ENCODE results near the gene CLN6.
"Not testable (repeated sequence)": the region's sequence is repeated elsewhere in the genome, so short reads cannot be mapped to it uniquely, and the experiment has no call there.

Gene CLN6

DNA sequence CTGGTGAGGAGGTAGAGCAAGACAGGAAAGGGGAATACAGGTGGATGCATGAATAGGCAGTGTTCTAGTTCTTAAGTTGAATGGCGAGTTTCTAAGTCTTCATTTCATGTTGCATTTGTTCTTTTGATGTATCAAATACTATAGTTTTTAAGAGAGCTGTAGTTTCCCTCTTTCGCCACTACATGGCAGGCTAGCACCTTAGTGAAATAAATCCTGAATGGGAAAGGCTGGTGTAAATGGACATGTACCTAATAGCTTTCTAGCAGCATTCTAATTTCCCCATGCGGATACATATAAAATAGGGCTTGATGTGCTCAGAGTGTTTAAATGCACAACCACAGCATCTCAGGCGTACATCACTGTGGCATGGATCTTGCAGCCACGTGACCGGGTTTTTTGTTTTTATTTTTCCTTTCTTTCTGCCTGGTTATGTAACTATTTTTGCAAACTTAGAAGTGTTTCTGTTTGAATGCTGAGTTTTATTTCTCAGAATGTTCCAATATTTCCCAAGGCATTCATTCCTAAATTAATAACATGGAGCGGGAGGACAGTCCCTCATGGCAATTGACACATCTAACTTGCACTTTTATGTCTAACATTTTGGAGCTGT lies 23.5 kb upstream of the CLN6 start:
- DNase-seq: peak; percentile 77 to 90 (median 87)

DNA sequence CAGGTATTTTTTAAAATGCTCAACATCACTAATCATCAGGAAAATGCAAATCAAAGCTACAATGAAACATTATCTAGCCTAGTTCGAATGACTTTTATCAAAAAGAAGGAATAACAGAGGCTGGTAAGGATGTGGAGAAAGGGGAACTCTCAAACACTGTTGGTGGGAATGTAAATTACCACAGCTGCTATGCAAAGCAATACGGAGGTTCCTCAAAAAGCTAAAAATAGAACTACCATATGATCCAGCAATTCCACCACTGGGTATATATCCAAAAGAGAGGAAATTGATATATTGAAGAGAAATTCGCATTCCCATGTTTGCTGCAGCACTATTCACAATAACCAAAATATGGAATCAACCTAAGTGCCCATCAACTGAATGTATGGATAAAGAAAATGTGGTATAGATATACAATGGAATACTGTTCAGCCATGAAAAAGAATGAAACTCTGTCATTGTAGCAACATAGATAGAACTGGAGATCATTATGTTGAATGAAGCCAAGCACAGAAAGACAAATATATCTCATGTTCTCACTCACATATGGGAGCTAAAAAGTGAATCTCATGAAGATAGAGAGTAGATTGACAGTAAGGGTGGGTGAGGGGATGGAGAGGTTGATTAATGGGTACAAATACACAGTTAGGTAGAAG lies 19.7 kb upstream of the CLN6 start:
- DNase-seq: peak; percentile 67 to 87 (median 79)

DNA sequence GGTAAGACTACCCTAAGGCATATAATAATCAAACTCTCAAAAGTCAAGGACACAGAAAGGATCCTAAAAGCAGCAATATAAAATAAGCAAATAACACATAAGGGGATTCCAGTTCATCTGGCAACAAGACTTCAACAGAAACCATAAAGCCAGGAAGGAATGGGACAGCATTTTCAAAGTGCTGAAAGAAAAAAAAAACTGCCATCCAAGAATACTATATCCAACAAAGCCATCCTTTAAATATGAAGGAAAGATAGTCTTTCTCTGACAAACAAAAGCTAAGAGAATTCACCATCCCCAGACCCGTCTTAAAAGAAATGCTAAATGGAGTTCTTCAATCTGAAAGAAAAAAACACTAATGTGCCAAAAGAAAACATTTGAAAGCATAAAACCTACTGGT lies 14.7 kb upstream of the CLN6 start:
- DNase-seq: no peak

DNA sequence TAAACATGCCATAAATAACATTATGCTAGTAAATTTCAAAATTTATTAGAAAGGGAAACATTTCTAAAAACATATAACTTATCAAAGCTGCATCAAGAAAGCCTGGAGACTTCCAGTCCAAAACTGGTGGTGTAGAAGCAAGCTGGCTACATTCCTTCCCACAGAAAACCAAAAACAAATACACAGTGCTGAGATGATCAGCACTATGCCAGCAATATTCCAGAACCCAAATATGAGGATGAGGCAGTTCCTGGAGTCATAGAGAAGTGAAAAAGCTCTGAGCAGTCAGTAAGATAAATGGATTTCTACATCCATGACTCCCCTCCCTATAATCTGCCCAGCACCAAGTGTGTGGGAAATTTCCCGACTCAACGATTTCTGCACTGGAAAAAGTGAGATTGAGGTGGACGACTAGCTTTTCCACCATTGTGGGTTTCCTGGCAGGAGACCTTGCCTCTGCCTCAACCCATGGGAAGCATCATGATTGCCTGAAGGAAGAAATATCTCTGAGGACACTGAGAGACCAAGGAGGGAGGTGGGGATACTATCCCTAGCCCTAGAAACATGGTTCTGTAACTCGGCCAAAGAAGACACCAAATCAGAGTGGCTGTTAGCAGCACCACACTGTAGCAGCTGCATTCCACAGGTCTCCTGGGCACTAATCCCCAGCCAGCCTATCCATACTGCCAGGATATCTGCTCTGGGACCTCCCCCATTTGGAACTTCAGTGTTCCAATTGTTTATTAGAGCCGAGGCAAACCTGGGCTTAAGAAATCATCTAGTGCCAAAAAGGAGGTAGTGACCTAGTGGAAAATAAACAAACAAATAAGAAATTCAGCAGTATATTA lies 11.8 kb upstream of the CLN6 start:
- no peak for DNase-seq

DNA sequence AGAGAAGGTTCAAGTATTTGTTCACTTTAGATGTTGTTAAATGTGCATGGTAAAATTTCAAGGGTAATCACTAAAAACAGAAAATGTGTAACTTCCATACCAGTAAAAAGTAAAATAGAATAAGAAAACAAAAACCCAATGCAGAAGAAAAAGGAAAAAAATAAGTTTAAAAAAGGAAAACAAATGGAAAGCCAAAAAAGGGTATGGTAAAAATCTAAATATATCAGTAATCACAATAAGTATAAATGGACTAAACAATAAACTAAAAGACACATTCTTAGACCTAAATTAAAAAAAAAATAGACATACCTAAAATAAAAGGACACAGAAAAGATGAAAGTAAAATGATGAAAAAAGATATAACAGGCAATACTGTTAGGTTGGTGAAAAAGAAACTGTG lies 9.5 kb upstream of the CLN6 start:
- no peak for DNase-seq

DNA sequence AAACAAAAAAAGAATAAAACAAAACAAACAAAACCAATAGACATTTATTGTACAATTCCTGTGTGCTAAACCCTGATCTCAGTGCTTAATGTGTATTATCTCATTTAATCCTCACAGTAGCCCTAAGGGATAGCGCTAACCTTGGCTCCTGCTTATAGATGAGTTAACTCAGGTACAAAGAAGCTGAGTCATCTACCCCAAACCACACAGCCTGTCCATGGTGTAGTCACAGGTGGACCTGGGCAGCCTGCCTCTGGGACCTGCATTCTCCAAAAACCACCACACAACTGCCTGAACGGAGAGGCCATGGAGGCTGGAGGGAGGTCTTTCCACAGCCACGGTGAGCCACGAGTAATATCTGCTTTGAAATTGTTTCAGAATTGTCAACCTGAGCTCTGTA lies 5.5 kb upstream of the CLN6 start:
- no peak for DNase-seq

DNA sequence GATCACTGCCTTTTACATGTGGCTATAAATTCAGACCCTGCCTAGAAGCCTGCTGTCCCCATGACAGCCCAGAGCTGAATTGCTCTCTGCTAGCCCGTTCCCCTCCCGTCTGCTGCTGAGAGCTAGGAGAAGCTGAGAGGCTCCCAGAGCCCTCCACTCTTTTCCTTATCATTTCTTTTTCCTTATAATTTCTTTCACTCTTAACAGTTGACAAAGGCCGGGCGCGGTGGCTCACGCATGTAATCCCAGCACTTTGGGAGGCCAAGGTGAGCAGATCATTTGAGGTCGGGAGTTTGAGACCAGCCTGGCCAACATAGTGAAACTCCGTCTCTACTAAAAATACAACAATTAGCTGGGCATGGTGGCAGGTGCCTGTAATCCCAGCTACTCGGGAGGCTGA lies 5.0 kb upstream of the CLN6 start:
- not testable (repeated sequence) for DNase-seq

DNA sequence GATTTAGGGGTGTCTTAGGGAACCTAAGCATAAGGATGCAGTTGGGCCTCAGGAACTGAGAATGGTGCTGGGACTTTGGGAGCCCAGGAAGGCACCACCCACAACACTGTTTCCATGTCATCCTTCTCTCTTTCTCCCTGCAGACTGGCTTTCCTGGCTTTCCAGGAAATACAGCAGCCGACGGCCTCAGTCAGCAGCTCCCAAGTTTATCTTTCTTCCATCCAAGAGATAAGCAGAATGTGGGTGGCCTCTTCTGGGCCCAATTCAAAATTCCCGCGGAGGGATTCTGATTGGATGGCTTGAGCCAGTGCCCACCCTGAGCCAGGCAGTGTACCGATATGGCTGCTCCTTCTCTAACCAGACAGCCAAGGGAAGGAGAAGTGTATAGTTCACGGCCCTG lies 4.5 kb upstream of the CLN6 start:
- DNase-seq: no peak

DNA sequence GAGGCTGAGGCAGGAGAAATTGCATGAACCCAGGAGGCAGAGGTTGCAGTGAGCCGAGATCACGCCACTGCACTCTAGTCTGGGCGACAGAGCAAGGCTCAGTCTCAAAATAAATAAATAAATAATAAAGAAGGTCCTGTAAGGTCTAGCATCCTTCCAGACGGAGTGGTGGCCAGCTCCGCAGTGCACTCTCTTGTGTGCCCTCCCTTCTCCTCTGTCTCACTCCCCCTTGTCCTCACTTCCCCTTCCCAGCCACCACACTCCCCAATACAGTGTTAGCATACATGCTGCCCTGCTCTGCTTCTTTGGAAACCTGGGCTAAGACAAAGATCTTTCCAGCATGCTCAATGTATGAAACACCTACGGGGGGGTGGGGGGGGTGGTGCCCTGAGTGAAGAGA lies 3.4 kb upstream of the CLN6 start:
- peak; percentile 36 to 77 (median 74) for DNase-seq

DNA sequence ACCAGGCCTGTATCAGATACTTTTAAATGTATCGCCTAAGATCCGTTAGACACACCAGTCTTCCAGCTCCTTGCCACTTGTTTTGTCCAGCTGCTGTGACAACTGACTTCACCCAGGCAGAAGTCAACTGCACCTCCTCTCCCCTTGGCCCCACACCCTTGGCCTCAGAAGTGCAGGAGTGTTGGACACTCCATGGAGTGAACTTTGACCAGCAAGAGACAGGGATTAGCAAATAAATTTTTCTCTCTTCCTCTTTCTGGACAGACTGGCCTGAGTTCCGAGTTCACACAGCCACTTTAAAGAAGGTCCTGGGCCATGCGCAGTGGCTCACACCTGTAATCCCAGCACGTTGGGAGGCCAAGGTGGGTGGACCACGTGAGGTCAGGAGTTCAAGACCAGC lies 2.9 kb upstream of the CLN6 start:
- DNase-seq: peak; percentile 25 to 53 (median 37)

DNA sequence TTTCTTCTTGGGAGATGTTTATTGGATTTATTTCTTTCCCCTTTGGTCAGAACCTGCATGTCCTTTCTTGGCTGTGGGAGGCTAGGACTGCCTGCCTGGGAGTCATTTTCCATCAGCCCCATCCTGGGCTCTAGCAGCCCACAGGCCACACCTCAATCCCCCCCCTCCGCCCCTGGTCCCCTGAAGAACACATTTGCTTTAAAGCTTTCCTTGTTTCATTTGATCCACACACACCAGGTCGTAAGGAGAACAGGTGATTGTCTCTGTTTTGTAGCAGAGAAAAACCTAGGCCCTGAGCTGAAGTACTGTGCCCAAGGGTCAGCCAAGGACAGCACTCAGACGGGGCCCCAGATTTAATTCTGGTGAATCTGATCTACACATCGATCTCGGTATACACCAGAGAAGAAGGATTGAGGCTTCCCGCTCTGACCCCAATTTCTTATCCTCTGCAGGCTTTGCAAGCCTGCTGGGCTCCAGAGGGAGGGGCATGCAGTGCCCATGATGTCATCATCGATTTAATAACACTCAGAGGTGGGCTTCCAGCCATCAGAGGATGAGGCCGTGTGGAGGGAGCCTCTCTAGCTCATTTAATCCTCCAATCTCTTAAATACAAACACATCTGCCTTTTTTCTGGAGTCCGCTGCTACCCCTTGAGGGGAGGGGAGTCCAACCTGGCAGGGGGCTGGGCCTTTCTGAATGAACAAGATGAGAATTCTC lies 1.7 kb upstream of the CLN6 start:
- DNase-seq: no peak

DNA sequence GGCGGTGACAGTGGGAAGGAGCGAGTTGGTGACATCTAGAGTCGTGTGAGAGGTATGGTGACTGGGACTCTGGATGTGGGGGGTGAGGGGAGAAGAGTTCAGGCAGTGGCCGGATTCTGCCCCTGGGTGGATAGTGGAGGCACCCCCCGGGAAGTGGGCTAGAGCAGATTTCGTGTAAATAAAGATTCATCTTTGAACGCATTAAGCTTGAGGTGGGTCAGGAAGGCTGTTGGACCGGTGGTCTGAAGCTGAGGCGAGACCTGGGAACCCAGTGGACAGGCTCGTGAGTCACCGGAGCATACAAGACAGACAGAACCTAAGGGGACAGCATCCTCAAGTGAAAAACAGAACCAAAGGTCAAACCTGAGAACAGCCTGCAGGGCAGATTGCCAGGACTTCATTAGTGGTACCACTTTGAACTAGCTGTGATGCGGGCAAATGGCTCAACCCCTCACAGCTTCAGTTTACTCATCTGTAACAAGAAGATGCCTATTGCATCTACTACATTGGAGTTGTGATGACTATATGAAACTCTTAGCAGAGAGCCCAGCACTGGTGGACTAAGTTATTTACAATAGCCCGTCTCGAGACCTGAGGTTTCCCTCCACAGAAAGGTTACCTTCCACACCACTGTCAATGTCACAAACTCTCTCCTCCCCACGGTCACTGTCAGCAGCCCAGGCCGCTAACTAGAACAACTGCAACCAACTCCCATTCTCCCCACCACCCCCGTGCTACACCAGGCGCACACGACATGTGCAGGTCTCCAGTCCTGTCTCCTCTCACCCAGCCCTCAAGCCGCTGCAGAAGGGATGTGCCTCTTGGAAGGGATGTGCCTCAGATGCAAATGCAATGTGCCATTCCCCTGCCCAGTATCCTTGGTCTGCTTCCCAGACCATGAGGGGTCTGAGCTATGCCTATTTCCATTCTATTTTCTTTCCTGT lies 901 bp upstream of the CLN6 start:
- peak in 1 of 3 donors; percentile 19 for DNase-seq

DNA sequence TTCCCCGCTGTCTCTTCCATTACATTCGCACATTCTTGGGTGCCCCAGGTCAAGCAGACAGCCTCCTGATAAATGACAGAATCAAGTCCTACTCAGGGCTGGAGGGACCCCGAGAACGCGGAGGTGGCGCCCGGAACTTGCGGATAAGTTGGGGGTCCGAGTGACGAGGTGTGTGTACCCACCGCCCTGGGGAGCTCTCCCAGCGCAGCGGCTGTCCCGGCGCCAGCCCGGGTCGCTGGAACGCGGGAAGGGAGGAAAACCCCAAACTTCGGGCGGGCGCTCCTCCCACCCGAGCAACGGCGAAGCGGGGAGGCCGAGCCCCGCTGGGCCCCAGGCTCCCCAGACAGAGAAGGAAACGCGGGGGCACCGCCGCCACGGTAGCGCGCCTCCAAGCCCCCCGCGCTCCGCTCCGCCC lies 550 bp downstream of the CLN6 start:
- DNase-seq: no peak

DNA sequence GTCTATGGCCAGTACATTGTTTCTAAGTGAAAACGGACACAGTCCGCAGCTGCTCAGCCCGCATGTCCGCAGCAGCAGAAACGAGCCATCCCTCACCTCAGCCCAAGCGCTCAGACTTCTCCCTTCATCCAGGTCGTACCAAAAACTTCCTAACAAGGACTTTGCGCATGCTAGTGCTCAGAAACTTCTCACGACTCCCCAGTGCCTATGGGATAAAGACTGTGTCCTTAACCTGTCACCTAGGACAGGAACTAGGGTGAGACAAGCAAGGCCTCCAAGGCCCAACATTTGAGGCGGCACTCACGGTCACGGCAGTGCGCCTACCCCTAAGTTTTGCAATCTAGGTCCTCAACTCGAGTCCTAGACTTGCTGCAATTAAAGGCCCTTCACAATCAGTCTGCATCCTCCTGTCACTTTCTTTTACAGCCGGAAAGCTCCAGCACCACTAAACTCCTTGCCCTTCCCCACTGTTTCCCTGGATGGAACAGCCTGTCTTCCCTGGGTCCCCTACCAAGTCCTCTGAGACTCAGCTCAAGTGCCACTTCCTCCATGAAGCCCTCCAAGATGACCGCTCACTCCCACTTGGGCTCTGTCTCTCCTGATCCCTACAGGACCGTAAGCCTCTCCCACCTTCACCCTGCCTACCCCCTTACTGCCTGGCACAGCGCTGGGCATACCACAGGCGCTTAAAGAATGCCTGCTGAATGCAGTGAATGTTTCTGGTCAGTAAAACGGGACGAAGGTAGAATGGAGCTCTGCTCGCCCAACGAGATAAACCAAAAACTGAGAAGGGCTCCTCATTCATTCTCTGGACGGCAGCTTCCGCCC lies 1.2 kb downstream of the CLN6 start:
- peak in 2 of 3 donors; percentile 20 to 36 for DNase-seq

DNA sequence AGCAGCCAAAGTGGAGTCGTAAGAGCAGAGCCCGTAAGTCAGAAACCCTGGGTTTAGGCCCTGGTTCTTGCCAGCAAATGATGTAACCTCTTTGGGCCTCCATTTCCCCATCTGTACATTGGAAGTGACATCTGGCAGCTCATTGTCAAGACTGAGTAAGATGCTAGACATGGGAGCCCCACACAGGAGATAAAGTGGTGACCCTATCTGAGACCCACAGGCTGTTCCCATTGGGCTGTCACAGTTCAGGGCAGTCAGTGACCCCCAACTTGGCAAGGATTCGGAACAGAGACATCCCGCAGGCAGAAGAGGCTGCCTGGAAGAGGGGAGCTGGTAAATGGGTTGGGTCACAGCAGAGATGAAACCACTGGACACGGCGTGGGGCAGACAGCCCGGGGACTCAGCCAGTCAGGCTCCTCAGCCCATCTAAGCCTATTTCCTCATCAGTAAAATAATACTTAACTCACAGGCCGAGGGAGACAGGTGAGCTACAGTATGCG lies 1.8 kb downstream of the CLN6 start:
- DNase-seq: no peak

DNA sequence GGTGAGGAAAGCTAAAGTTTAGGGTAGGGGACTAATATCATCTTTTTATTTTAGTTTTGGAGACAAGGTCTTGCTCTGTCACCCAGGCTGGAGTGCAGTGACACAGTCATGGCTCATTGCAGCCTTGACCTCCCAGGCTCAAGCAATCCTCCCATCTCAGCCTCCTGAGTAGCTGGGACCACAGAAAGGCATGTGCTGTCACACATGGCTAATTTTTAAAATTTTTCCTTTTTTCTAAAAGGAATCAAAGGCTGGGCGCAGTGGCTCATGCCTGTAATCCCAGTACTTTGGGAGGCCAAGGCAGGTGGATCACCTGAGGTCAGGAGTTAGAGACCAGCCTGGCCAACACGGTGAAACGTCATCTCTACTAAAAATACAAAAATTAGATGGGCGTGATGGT lies 4.1 kb downstream of the CLN6 start:
- DNase-seq: not testable (repeated sequence)

DNA sequence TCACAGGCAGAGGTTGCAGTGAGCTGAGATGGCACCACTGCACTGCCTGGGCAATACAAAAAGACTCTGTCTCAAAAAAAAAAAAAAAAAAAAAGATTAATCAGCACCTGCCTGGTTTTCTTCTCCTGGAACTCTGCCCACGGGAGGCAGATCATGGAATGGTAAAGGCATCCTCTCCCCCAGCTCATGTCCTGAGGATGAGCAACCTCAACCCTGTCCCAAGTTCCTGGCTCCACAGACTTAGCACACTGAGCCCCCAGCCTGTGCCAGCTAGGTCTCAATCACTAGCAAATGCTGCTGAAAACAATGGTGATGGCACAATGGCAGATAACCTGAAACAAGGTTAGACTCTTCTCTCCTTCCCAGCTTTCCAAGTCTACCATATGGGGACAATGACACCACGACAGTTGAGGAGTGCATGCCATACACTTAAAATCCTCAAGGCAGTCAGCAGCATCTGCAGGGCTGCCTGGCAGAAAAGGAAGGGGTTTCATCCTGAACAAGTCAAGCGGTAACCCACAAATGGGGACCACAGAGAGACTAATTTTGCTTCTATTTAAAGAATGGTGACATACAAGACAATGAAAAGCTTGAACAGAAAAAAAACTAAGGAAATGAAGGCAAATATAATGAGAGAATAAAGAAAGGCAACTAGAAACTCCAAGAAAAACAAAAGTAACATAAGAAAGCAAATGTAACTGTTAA lies 4.8 kb downstream of the CLN6 start:
- no peak for DNase-seq

DNA sequence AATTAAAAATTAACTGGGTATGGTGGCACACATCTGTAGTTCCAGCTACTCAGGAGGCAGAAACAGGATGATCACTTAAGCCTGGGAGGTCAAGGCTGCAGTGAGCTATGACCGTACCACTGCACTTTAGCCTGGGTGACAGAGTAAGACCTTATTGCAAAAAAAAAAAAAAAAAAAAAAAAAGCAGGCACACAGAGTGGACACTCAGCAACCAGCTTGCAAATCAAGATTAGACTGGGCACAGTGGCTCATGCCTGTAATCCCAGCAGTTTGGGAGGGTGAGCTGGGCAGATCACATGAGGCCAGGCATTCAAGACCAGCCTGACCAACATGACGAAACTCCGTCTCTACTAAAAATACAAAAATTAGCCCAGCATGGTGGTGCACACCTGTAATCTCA lies 5.4 kb downstream of the CLN6 start:
- peak in 1 of 3 donors; percentile 29 for DNase-seq

DNA sequence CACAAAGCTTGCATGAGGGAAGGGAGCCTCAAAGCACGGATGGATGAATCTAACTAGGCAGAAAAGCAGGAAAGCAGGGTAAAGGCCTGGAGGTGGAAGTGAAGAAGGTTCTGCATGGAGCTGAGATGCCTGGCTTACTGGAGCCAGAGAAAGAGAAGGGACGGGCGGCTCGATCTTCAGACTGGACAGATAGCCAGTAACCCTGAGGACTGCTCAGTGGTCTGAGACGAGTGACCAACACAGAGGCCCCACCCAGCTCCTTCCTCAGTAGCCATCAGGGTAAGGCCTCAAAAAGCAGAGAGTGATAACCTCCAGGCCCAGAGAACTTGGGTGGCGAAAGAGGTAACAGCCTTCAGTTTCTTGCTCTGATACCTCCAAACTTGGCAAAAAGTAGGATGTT lies 6.4 kb downstream of the CLN6 start:
- DNase-seq: no peak

DNA sequence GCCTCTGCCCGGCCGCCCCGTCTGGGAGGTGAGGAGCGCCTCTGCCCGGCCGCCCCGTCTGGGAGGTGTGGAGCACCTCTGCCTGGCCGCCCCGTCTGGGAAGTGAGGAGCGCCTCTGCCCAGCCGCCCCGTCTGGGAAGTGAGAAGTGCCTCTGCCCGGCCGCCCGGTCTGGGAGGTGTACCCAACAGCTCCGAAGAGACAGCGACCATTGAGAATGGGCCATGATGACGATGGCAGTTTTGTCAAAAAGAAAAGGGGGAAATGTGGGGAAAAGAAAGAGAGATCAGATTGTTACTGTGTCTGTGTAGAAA lies 7.1 kb downstream of the CLN6 start:
- not testable (repeated sequence) for DNase-seq

Measured in suppressor macrophage treated with lipopolysaccharide for 1 hour (primary cell).